GM15510 (cell line): ENCODE results near the gene ENDOD1.
A peak's percentile ranks its signal among the peaks of the same experiment; 100 is the strongest.

Source experiments
- POLR2A ChIP-seq: IDR thresholded peaks from 3 replicates; pipeline ENCODE4 v1.6.1; 2011; ENCODE audit warnings: borderline replicate concordance; ENCODE audit not compliant: insufficient read length; ENCODE audit errors: extremely low read depth

Gene ENDOD1

DNA sequence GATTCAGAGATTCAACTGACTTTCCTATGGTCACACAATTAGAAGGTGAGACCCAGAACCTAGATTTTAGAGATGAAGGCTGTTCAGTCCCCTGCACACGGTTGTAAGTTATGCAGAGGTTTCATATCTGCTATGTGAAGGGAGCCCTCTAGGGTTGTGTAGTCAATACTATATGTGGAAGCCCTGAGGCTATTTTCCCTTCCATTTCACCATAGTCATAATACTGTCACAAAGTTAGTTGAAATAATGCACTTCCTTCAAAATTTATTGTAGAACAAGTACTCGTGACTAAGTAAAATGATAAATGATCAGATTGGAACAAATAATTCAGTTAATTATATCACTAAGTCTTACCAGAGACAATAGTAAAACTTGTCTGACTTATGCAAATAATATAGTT, 48.8 kb downstream of the ENDOD1 start:
- TF ChIP-seq POLR2A: no peak

DNA sequence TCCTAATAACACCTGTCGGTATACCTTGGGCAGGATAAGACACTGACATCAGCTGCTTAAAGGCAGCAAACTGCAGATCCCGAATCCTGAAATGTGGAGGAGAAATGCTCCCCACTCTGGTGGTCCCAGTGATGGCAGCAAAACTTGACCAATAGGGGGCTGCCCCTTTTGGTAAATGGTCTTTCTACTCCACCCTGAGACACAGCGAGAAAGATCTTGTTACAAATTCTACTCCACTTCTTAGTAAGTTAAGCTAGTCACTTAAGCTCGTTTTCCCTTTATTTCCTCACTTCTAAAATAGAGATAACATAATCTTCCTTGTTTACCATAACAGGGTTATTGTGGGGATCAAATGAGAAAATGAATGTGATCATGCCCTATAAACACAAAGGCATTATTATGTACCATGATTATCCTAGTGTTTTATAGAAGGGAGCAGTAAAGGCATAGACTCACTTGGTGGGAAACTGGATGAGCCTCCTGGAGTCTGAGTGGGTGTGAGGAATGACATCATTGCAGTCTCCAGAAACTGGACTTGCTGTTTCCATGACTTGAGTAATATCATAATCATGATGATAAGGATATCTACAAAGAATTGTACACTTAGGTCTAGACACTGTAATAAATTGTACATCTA, 50.9 kb downstream of the ENDOD1 start:
- no peak for TF ChIP-seq POLR2A

DNA sequence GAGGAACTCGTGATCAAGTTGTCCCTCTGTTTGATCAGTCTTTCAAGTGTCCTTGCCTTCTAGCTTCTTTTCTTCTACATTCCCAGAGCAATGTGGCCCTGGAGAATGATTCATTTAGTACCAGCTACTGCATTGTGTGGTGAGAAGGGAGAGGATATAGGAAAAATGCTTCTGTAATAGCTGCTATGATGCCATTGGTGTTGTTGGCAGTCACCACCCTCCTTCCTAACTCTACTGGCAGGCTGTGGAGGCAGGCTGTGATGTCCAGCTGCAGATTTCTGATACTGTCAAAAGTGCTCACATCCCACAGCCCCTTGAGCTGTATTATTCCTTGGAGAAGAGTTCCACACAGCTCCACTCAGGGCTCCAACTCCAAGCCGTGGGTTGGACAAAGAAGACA, 52.8 kb downstream of the ENDOD1 start:
- no peak for TF ChIP-seq POLR2A

DNA sequence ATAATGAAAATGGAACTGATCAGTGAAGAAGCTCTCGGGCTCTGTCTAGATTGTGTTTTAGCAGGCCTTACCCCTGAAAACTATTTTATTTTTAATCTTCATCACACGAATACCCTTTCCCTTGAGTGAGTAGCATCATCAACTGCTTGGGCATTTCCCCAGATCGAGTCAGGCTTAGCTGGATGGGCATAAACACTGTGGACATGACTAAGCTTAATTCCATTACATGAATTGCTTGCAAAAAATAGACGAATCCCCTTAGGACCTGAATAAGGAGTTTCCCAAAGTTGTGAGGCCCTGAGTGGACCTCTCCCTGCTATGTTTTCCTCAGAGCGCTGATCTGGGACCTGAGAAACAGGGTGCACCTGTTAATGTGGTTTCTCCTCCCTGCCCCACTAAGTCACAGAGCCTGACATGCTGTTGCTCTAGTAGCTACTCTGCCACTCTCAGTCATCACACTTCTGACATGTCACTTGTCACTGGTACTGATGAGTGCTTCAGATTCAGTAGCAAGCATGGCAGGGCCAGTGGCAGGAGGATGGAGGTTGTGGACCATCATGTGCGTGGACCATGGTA, 53.5 kb downstream of the ENDOD1 start:
- no peak for TF ChIP-seq POLR2A

DNA sequence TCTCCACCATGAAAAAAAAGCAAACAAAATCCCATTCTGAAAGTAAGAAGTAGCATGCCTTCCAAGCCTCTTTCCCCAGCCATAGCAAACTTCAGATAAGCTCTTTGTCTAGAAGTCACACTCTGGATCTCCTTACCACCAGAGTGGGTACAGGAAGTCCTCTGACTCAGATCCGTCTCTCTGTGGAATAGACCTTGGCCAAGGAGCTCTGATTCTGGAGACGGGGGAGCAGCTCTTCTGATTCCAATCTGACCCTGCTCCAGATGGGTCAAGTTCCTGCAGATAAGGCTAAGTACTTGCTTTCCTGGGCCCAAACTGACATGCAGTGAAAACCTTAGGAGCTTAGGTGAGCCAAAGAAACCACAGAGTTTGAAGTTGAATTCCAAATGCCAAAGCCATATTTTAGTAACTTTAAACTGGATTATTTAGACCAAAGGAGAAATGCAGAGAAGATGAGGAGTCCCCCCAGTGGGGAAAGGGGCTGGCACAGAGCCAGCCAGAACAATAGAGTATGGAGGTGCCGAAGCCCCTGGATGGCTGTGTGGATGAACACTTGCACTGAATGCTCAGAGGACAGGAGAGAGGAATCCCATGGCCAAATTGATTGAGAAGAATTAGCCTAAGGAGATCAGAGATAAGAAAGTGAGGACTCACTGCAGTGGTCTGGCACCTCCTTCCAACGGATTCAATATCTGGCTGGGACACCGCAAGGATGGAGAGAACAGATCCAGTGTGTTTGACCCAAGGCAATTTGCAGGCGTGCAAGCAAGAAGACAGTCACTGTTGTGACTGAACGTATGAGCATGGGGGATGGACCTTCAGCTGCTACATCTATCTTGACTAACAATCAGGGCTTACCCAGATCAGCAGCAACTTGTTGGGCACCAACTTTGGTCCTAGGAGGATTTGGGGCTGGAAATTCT, 54.9 kb downstream of the ENDOD1 start:
- no peak for TF ChIP-seq POLR2A

DNA sequence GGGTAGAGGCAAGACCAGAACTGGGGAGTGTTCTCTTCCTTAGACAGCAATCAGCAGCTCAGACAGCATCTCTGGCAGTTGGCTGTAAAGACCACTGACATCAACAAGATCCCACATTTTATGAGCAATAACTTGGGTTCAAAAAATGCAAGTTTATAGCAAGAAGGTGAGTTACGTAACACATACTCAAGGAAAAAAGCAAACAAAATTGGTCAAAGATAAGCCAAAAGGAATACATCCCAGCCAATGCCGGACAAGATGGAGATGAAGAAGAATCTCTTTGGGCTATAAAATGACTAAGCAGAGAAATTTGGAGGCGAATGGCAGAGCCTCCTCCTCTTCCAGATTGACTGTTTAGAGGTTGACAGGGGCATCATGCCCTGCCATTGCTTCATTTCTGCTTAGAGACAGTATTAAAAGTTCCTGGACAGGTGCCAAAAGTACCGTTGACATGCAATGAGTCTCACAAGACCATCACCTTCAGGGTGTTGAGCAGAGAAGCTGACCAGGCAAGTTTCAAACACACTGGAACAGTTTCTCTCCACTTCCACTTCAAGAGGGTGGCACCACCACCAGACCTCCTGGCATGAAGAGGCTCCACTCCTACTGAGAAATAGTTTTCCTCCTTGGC, 55.9 kb downstream of the ENDOD1 start:
- no peak for TF ChIP-seq POLR2A

DNA sequence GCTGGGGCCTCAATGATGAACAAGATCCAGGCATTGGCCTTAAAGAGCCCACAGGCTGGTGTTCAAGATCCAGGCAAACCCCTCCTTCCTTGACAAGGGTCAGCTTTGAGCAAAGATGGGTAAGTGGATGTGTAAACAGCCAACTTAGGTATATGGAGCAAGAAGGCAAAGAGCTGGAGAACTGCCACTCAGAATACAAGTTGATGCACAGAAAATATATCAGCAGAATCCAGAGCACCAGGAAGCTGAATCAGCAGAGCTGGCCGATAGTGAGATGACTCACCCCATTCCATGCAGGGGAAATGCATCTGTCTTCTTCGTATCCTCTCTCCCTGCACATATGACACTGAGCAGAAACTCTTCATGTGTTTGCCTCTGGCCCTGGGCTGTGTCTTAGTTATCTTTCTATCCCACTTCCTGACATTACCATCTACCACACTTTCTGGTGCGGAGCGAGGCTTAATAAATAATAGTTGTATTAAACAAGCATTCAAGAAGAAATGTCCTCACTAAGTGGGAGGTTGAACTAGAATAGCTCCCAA, 57.8 kb downstream of the ENDOD1 start:
- TF ChIP-seq POLR2A: no peak

DNA sequence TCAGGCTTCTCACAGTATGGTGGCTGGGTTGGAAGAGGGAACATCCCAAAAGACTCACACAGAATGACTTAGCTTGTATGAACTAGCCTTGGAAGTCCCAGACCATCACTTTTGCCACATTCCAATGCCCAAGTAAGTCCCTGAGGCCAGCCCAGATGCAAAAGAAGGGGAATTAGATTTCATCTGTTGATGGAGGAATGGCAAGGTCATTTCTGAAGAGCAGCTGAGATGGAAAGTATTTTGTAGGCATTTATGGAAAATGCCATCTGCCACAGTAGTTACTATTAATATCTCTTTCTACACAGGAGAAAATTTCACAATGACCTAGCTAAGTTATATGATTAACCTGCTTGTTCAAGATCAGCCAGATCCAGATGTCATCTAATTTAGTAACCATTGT, 58.8 kb downstream of the ENDOD1 start:
- no peak for TF ChIP-seq POLR2A

DNA sequence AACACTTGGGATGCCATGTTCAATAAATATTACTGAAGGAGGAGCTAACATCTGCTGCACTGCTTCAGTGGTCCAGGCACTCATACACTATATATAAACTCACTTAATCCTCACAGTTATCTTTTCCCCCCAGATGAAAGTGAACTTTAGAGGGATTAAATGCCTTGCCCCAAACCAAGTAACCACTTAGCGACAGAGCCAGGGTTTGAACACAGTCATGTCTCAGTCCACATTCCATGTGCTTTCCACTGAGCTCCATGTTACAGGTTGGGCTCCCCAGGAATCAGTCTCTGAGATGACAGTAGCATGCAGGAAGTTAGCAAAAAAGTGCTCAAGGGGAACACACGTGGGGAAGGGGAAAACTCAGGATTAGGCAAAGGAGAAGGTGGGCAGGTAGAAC, 59.3 kb downstream of the ENDOD1 start:
- no peak for TF ChIP-seq POLR2A

DNA sequence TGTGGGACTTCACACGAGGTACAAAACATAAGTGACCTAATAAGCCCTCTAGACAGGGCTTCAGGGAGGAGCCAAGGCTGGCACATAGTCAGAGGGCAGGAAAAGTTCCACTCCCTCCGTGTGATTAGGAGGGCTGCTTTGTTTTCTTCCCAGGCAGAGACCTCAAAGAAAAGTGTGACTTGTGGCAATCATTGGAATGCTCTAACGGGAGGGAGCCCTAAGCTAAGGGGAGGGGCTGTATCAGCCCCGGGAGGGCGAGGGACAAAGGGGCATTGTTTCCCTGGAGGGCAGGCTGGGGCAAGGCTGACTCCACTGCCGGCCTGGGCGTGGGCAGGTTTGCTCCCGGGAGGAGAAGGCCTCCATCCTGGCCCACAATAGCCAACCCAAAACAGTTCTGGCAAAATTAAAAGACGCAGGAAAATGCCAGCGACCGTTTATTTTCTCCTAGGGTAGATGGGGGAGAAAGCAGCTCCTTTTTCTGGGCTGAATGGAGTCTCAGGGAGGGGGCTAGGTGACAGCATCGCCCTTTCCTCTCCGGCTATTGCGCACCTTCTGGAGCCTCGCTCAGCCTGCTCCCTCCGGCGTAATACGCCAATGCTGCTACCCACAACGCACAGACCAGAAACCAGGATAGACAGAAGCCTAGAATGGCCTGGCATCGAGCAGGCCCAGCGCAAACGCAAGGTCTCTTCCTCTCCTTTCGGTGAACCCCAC, 60.2 kb downstream of the ENDOD1 start:
- no peak for TF ChIP-seq POLR2A

DNA sequence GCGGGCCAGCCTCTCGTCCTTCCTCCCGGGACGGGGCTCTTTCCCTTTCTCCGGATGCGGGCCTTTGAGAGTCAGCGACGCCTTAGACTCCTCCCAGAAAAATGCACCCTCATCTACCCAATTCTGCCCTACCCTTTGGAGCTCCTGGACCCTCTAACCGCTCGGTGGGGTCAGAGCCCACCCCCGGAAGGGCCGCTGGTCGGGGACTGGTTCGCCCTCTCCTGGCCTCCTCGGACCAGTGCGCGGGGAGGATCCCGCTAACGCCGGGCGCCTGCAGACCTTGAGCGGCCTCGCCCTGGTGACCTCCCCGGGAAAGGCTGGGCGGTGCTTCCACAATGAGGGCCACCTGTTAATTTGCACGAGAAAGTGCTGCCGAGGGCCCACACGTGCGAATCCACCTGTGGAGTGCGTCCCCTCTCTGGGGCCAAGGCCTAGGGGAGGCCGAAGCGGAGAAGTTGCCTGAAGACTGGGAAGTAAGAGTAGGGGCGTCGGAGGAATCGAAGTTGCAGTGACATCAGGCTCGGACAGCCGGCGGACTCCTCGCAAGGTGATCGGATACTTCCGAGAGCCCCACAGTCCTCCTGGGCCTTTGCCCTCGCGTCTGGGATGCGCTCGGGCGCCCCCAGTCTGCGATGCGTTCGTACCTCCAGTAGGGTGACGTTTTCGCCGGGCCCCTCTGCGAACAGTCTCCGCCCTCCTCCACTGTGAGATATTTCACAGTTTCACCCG, 61.5 kb downstream of the ENDOD1 start:
- peak; percentile 69 for TF ChIP-seq POLR2A

DNA sequence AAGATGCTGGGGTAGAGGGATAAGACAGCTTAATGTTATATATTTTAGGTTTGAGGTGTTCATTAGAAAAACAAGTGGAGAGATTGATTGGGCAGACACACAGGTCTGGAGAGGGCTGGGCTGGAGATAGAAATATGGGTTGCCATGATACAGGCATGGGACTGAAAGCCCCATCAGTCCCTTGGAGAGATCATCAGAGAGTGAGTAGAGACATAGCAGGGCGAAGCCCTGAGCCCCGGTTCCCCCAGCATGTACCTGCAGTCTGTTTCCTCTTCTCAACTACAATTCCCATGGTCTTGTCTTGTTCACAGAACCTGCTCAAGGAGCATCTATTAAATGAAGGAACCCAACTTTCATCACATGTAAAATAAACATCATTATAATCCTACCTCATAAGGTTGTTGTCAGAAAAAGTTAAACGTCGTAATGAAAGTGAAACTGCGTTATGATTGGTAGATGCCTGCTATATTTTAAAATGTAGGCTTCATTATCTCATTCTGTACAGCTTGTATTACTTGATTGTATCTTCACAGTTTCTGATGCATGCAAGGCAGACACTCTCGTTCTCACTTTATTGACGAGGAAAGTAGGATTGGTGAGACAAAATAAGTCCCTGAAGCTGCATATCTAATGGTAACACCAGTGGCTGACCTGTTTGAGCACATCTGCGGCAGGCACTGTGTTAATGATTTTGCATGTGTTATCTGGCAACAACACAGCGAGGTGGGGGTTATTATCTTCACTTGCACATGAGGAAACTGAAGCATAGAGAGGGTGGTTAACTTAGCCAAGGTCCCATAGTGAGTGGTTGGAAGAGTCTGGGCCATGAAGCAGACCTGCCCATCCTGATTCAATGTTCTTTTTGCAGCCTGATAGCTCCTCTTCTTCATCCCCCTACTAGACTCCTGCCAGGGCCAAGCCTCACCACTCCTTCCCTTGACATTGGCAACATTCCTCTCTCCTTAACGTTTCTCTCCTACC, 63.5 kb downstream of the ENDOD1 start:
- TF ChIP-seq POLR2A: no peak

DNA sequence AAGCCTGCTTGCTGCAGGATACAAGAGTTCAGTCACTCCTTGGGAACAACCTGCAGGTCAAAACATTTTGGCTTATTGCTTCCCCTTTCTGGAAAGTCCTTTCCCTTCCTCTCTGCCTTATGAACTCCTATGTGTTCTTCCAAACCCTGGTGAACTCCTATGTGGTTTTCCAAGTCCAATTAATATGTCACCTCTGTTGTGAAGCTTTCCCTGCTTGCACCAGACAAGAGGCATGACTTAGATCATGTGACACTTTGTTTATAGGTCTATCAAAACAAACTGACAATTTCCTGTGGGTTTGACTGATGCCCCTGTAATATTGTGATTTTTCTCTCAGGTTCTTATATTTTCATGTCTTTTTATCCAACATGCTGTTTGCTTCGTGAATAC, 64.2 kb downstream of the ENDOD1 start:
- no peak for TF ChIP-seq POLR2A

DNA sequence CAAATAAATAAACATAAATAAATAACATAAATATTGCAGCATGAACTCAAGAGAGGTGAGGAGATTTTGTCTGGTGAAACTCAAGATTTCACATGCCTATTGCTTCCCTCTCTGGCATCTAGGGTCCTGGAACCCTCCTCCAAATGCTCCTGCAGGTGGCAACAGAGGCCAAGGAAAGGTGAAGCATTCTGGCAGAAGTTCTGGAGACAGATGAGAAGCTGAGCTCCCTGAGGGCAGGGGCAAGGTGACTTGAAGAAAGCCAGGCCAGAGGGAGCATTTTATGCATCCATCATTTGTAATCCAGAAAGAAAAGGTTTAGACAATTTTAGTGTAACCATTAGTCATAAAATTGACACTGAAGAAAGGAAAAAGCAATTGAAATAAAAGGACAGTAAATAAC, 64.9 kb downstream of the ENDOD1 start:
- TF ChIP-seq POLR2A: no peak
